HCT116 (cell line): ENCODE measurements around the gene NOS3. TPM values are rescaled to one million over a fixed set of nuclear protein-coding genes. Genes with fewer than 3 reads are reported as not detected.

ENCODE experiments used
- ATAC-seq: fragments of 200-7000 bp; cut with Tn5 transposase; 2 replicates; pipeline ENCODE4 v1.9.1; 2020; ENCODE audit warnings: mild to moderate bottlenecking, moderate library complexity
- BruUV-seq: library from RNA; stranded (reverse); fragments of 400-500 nt; replicated peaks from 2 replicates; lab custom pipeline; 2021; lab: Mats Ljungman, UMichigan
- CTCF ChIA-PET: fragments of 300-600 bp; sonication (Branson Sonifier 250); formaldehyde crosslinking; loops from one replicate; lab custom pipeline; 2021; ENCODE audit warnings: antibody characterized with exemption; lab: Charles Lee
- POLR2A ChIA-PET: fragments of 300-600, 350-600 bp; sonication (Branson Sonifier 250); formaldehyde crosslinking; loops from one replicate; lab custom pipeline; 2021; ENCODE audit warnings: antibody characterized with exemption; lab: Charles Lee
- RAD21 ChIA-PET, 2 experiments: fragments of 300-600 bp; sonication (Branson Sonifier 250); formaldehyde crosslinking; loops; one replicate each; lab custom pipeline; 2023; ENCODE audit warnings: low total read pairs in 2 of 2; ENCODE audit not compliant: uncharacterized antibody in 2 of 2, unreplicated experiment in 2 of 2, low non-redundant PET in 1 of 2; lab: Charles Lee
- DNase-seq: peaks from one replicate; pipeline ENCODE4 v3.0.0-alpha.2; 2010; ENCODE audit warnings: low read depth, low spot score
- H2AFZ ChIP-seq: fragments of 200-600 bp; shearing (Covaris generic), sonication (generic); 2 replicates; pipeline ENCODE4 v1.6.1; 2017; ENCODE audit warnings: low read depth, mixed run types, mixed read lengths, antibody characterized with exemption, low read length; ENCODE audit not compliant: poor library complexity, severe bottlenecking
- H3K27ac ChIP-seq: 2 replicates; pipeline ENCODE4 v1.5.1; 2012; ENCODE audit warnings: low read depth, low read length
- H3K27me3 ChIP-seq: fragments of 200-600 bp; sonication (generic); 2 replicates; pipeline ENCODE4 v1.6.1; 2016; ENCODE audit warnings: mixed run types, low read length, mixed read lengths; ENCODE audit not compliant: insufficient read depth
- H3K36me3 ChIP-seq, 2 experiments: fragments of 200-500 bp in 1 of 2; fragments of 200-600 bp in 1 of 2; sonication (Bioruptor generic) in 1 of 2; sonication (generic) in 1 of 2; 2 replicates each; pipeline versions ENCODE4 v1.5.1 to v1.6.1; 2014 to 2016; ENCODE audit warnings: low read length in 2 of 2, inconsistent platforms in 1 of 2, mixed read lengths in 1 of 2, mixed run types in 1 of 2; ENCODE audit not compliant: insufficient read depth in 2 of 2, control insufficient read depth in 1 of 2
- H3K4me1 ChIP-seq, 2 experiments: fragments of 200-600 bp in 1 of 2; sonication (generic) in 1 of 2; 2 replicates each; pipeline versions ENCODE4 v1.5.1 to v1.6.1; 2012 to 2017; ENCODE audit warnings: low read length in 2 of 2, inconsistent platforms in 1 of 2, mild to moderate bottlenecking in 1 of 2, mixed read lengths in 1 of 2, mixed run types in 1 of 2, moderate library complexity in 1 of 2; ENCODE audit not compliant: insufficient read depth in 2 of 2, control insufficient read depth in 1 of 2
- H3K4me2 ChIP-seq: fragments of 200-600 bp; sonication (generic); 2 replicates; pipeline ENCODE4 v1.6.1; 2017; ENCODE audit warnings: mixed run types, low read length, mixed read lengths
- H3K4me3 ChIP-seq, 2 experiments: fragments of 200-600 bp in 1 of 2; sonication (generic) in 1 of 2; replicated peaks in 1 of 2; 2 replicates each; pipeline ENCODE4 v1.5.1; 2011 to 2016; ENCODE audit warnings: low read length in 2 of 2, control low read depth in 1 of 2, low read depth in 1 of 2, mild to moderate bottlenecking in 1 of 2, mixed read lengths in 1 of 2, mixed run types in 1 of 2
- H3K79me2 ChIP-seq: fragments of 200-600 bp; sonication (generic); 2 replicates; pipeline ENCODE4 v1.6.1; 2017; ENCODE audit warnings: mild to moderate bottlenecking, mixed run types, low read length, moderate library complexity, mixed read lengths; ENCODE audit not compliant: insufficient read depth
- H3K9ac ChIP-seq: fragments of 200-600 bp; sonication (generic); 2 replicates; pipeline ENCODE4 v1.6.1; 2016; ENCODE audit warnings: low read length, mixed read lengths
- H3K9me2 ChIP-seq: fragments of 200-600 bp; sonication (generic), shearing (Covaris generic); 2 replicates; pipeline ENCODE4 v1.6.1; 2017; ENCODE audit warnings: mixed run types, mild to moderate bottlenecking, moderate library complexity; ENCODE audit not compliant: insufficient read depth
- H3K9me3 ChIP-seq, 2 experiments: fragments of 200-500 bp in 1 of 2; fragments of 200-600 bp in 1 of 2; sonication (Bioruptor generic) in 1 of 2; sonication (generic) in 1 of 2; 2 replicates each; pipeline ENCODE4 v1.6.1; 2014 to 2017; ENCODE audit warnings: low read length in 2 of 2, mixed read lengths in 2 of 2, inconsistent platforms in 1 of 2, low read depth in 1 of 2, mild to moderate bottlenecking in 1 of 2, mixed run types in 1 of 2, moderate library complexity in 1 of 2; ENCODE audit not compliant: control insufficient read depth in 1 of 2, insufficient read depth in 1 of 2
- H4K20me1 ChIP-seq: fragments of 200-600 bp; sonication (generic), shearing (Covaris generic); 2 replicates; pipeline ENCODE4 v1.6.1; 2017; ENCODE audit warnings: mixed run types, mild to moderate bottlenecking, moderate library complexity; ENCODE audit not compliant: insufficient read depth
- ATF3 ChIP-seq: IDR thresholded peaks from 2 replicates; pipeline ENCODE4 v1.6.1; 2012
- CEBPB ChIP-seq: IDR thresholded peaks from 2 replicates; pipeline ENCODE4 v1.6.1; 2012; ENCODE audit warnings: low read depth
- JUND ChIP-seq: IDR thresholded peaks from 2 replicates; pipeline ENCODE4 v1.6.1; 2012
- POLR2A ChIP-seq: IDR thresholded peaks from 2 replicates; pipeline ENCODE4 v1.7.0; 2011; ENCODE audit warnings: borderline replicate concordance; ENCODE audit not compliant: insufficient read depth, insufficient read length; ENCODE audit errors: extremely low read depth
- POLR2AphosphoS5 ChIP-seq: IDR thresholded peaks from 2 replicates; pipeline ENCODE4 v1.6.1; 2011; ENCODE audit warnings: mild to moderate bottlenecking, low read depth, low read length, moderate library complexity
- SIN3A ChIP-seq: IDR thresholded peaks from 2 replicates; pipeline ENCODE4 v1.6.1; 2012; ENCODE audit warnings: low read depth
- SRF ChIP-seq: IDR thresholded peaks from 2 replicates; pipeline ENCODE4 v1.6.1; 2012; ENCODE audit warnings: low read depth
- TCF7L2 ChIP-seq: IDR thresholded peaks from 2 replicates; pipeline ENCODE4 v1.7.0; 2011; ENCODE audit warnings: borderline replicate concordance, inconsistent platforms; ENCODE audit not compliant: insufficient read depth, insufficient read length; ENCODE audit errors: extremely low read depth
- YY1 ChIP-seq: IDR thresholded peaks from 2 replicates; pipeline ENCODE4 v1.6.1; 2011; ENCODE audit warnings: low read length, low read depth, moderate library complexity, mild to moderate bottlenecking; ENCODE audit not compliant: insufficient replicate concordance; ENCODE audit errors: extremely low read depth
- intact Hi-C: fragments of 100-400 bp; cut with micrococcal nuclease; formaldehyde crosslinking; loops from 2 replicates; pipeline ENCODE4 v1.10.0; 2022
- total RNA-seq: library from RNA; stranded (reverse); gene quantifications from one replicate; pipeline ENCODE4 v1.2.1, GENCODE V29; 2021; ENCODE audit not compliant: unreplicated experiment
- TF ChIP-seq, protein P1 (sequence below), 3 experiments: fragments of 200-600 bp in 1 of 3; sonication (generic) in 1 of 3; IDR thresholded peaks in 2 of 3; conservative IDR thresholded peaks in 1 of 3; 2 replicates each; pipeline ENCODE4 v1.5.1; 2012 to 2017; ENCODE audit warnings: low read depth in 2 of 3, low read length in 2 of 3, antibody characterized with exemption in 1 of 3, borderline replicate concordance in 1 of 3, control low read depth in 1 of 3, mild to moderate bottlenecking in 1 of 3, mixed read lengths in 1 of 3, mixed run types in 1 of 3, moderate library complexity in 1 of 3; ENCODE audit not compliant: insufficient read depth in 1 of 3
- TF ChIP-seq, protein P2 (sequence below): IDR thresholded peaks from 2 replicates; pipeline ENCODE4 v1.6.1; 2012; ENCODE audit warnings: low read depth

Gene NOS3
- total RNA-seq, 1 experiment from 2014 or later: 35.8 TPM

DNA sequence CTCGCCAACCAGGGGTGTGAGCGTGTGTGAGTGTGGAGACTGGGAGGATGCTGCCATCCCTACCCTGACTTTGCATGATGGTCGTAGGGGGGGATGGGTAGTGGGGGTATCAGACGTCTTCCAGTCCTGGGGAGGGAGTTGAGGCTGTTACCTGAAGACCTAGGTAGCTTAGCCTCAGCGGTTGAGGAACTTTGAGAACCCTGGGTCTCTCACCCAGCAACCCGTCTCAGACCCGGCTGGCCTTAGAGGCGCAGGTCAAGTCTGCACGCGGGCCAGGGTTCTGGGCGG, 71.2 kb downstream of the NOS3 start:
- intact Hi-C loops: loop anchor here (1.0 kb wide), 1 partner anchor 21 kb away; the partner anchor contains the start of gene TMUB1
- H3K27me3 ChIP-seq: no peaks in the 10 kb centered on the region
- H3K9ac ChIP-seq: peak overlapping the region; percentile 91
- ChIA-PET CTCF (interaction anchor here (0.7 to 2.1 kb wide), 6 partner anchors 15 to 52 kb away, joined by 3 to 8 read pairs (median 4); partner anchors contain the start of gene ABCB8), RAD21 (interaction anchor here in 1 of 2 experiments (0.8 to 1.4 kb wide), 2 partner anchors 24 to 34 kb away, joined by 3 read pairs; partner anchors contain the start of genes ABCB8 and AGAP3), POLR2A (interaction anchor here (0.6 to 1.7 kb wide), 10 partner anchors 11 to 187 kb away, joined by 3 to 11 read pairs (median 6); partner anchors contain the start of genes ABCB8, AGAP3, FASTK and TMUB1)
- H3K4me3 ChIP-seq: peak overlapping the region; percentile 81 to 90
- peak overlapping the region; percentile 95 for H3K4me2 ChIP-seq
- H3K9me2 ChIP-seq: no peaks in the 10 kb centered on the region
- H3K27ac ChIP-seq: peak overlapping the region; percentile 87
- H2AFZ ChIP-seq: no peak overlapping the region
- DNase-seq: no peak
- peaks cover 24 to 49% of the 10 kb centered on the region in 2 experiments for H3K4me1 ChIP-seq
- H3K9me3 ChIP-seq: no peaks in the 10 kb centered on the region
- no TSS peak for BruUV-seq
- no peaks in the 10 kb centered on the region for H4K20me1 ChIP-seq
- H3K79me2 ChIP-seq: peaks cover 65% of the 10 kb centered on the region
- no peak for ATAC-seq
- peaks cover 14 to 17% of the 10 kb centered on the region in 2 experiments for H3K36me3 ChIP-seq
- peak; percentile 76 for TF ChIP-seq POLR2AphosphoS5
- TF ChIP-seq SIN3A: no peak

DNA sequence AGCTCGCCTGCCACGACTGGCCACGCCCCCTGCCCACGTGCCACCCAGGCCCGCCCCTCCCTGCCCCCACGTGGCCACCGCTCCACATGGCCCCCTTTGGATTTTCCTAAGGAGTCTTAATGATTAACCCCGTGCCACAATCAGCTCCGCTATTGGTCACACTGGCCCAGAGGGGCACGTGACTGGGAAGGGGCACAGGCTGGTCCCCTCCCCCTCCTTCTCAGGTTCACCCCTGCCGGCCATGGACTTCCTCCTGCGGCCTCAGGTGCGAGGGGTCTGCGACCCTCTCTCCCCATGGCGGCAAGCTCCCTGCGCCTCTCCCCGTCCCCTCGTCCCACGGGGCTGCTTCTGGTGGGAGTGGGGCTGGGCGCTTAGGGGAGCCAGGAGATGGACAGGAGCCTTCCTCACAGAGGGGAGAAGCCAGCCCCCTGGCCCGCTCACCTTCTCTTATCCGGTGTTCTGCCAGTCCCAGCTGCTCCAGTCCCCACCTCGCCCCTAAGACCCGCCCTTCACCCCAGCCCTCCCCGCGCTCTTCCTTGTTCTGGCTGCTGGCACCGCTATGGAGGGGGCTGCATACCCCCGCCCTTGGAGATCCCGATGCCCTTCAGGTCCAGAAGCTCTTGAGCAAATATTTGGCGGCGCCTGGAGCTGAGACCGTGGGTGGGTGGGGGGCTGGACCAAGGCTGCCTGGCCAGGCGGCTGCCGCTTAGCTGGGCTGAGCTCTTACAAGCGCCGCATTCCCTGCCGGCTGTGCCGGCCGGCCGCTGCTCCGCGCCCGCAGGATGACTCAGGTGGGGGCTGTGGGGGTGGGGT, 71.8 kb downstream of the NOS3 start:
- H3K27me3 ChIP-seq: no peaks in the 10 kb centered on the region
- H3K4me2 ChIP-seq: peak overlapping the region; percentile 95
- H3K4me3 ChIP-seq: peak overlapping the region; percentile 81 to 90
- H2AFZ ChIP-seq: no peak overlapping the region
- intact Hi-C loops: loop anchor here (1.0 kb wide), 1 partner anchor 21 kb away; the partner anchor contains the start of gene TMUB1
- H3K36me3 ChIP-seq: peaks cover 17 to 21% of the 10 kb centered on the region in 2 experiments
- H3K27ac ChIP-seq: peak overlapping the region; percentile 87
- no peaks in the 10 kb centered on the region for H4K20me1 ChIP-seq
- peak overlapping the region; percentile 91 for H3K9ac ChIP-seq
- no peaks in the 10 kb centered on the region for H3K9me2 ChIP-seq
- no TSS peak for BruUV-seq
- RAD21 ChIA-PET: interaction anchor here in 1 of 2 experiments (0.6 to 1.4 kb wide), 4 partner anchors 16 to 51 kb away, joined by 3 to 6 read pairs (median 4); partner anchors contain the start of genes ABCB8 and AGAP3
- H3K9me3 ChIP-seq: no peaks in the 10 kb centered on the region
- H3K79me2 ChIP-seq: peaks cover 66% of the 10 kb centered on the region
- DNase-seq (peak; percentile 81), ATAC-seq (peak; percentile 34)
- POLR2A ChIA-PET: interaction anchor here (0.6 to 1.7 kb wide), 11 partner anchors 9 to 187 kb away, joined by 3 to 11 read pairs (median 5); partner anchors contain the start of genes ABCB8, AGAP3, FASTK and TMUB1
- CTCF ChIA-PET: interaction anchor here (0.7 to 2.1 kb wide), 6 partner anchors 14 to 53 kb away, joined by 3 to 8 read pairs (median 4); partner anchors contain the start of gene ABCB8
- H3K4me1 ChIP-seq: peaks cover 22 to 45% of the 10 kb centered on the region in 2 experiments
- TF ChIP-seq POLR2A (no peak), TCF7L2 (no peak), SRF (no peak), ATF3 (no peak), CEBPB (no peak), YY1 (no peak), JUND (no peak)
- TF ChIP-seq, protein P1, sequence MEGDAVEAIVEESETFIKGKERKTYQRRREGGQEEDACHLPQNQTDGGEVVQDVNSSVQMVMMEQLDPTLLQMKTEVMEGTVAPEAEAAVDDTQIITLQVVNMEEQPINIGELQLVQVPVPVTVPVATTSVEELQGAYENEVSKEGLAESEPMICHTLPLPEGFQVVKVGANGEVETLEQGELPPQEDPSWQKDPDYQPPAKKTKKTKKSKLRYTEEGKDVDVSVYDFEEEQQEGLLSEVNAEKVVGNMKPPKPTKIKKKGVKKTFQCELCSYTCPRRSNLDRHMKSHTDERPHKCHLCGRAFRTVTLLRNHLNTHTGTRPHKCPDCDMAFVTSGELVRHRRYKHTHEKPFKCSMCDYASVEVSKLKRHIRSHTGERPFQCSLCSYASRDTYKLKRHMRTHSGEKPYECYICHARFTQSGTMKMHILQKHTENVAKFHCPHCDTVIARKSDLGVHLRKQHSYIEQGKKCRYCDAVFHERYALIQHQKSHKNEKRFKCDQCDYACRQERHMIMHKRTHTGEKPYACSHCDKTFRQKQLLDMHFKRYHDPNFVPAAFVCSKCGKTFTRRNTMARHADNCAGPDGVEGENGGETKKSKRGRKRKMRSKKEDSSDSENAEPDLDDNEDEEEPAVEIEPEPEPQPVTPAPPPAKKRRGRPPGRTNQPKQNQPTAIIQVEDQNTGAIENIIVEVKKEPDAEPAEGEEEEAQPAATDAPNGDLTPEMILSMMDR (IDR thresholded peaks at IDR 0.05 in 2 of 3, conservative IDR thresholded peaks at IDR 0.05 in 1 of 3; ENCODE audit: borderline replicate concordance in 1 of 3, insufficient read depth in 1 of 3, low read depth in 2 of 3, low read length in 2 of 3): no peak
- TF ChIP-seq, protein P2, sequence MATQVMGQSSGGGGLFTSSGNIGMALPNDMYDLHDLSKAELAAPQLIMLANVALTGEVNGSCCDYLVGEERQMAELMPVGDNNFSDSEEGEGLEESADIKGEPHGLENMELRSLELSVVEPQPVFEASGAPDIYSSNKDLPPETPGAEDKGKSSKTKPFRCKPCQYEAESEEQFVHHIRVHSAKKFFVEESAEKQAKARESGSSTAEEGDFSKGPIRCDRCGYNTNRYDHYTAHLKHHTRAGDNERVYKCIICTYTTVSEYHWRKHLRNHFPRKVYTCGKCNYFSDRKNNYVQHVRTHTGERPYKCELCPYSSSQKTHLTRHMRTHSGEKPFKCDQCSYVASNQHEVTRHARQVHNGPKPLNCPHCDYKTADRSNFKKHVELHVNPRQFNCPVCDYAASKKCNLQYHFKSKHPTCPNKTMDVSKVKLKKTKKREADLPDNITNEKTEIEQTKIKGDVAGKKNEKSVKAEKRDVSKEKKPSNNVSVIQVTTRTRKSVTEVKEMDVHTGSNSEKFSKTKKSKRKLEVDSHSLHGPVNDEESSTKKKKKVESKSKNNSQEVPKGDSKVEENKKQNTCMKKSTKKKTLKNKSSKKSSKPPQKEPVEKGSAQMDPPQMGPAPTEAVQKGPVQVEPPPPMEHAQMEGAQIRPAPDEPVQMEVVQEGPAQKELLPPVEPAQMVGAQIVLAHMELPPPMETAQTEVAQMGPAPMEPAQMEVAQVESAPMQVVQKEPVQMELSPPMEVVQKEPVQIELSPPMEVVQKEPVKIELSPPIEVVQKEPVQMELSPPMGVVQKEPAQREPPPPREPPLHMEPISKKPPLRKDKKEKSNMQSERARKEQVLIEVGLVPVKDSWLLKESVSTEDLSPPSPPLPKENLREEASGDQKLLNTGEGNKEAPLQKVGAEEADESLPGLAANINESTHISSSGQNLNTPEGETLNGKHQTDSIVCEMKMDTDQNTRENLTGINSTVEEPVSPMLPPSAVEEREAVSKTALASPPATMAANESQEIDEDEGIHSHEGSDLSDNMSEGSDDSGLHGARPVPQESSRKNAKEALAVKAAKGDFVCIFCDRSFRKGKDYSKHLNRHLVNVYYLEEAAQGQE: no peak
